HG03139 (cell line): ENCODE measurements around the gene PRSS33.

Experiments
- ATAC-seq: cut with Tn5 transposase; IDR thresholded peaks from one replicate; pipeline ENCODE4 v1.9.1; 2021; ENCODE audit not compliant: unreplicated experiment

PRSS33 gene, protein sequence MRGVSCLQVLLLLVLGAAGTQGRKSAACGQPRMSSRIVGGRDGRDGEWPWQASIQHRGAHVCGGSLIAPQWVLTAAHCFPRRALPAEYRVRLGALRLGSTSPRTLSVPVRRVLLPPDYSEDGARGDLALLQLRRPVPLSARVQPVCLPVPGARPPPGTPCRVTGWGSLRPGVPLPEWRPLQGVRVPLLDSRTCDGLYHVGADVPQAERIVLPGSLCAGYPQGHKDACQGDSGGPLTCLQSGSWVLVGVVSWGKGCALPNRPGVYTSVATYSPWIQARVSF

DNA sequence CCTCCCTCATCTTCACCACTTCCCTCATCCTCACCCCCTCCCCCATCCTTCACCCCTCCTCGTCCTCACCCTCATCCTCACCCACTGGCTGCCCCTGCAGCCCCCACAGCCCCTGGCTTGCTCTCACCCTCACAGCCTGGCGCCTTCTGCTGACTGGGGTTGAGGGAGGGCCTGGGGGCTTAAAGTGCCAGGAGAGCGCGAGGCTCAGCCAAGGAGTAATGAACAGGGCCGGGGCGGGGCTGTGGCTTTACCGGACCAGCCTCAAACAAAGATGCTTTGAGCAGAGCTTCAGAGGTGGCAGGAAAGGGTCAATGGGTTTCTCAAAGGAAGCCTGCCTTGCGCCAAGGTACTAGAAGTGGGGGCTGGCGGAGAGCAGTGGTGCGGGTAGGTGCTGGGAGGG lies at the start of gene PRSS33:
TSS of gene PRSS33 (minus strand) at position 155 of the 400 bp plus-strand sequence. CDS start 1,013 bp downstream, outside the sequence.
- ATAC-seq = no peak

DNA sequence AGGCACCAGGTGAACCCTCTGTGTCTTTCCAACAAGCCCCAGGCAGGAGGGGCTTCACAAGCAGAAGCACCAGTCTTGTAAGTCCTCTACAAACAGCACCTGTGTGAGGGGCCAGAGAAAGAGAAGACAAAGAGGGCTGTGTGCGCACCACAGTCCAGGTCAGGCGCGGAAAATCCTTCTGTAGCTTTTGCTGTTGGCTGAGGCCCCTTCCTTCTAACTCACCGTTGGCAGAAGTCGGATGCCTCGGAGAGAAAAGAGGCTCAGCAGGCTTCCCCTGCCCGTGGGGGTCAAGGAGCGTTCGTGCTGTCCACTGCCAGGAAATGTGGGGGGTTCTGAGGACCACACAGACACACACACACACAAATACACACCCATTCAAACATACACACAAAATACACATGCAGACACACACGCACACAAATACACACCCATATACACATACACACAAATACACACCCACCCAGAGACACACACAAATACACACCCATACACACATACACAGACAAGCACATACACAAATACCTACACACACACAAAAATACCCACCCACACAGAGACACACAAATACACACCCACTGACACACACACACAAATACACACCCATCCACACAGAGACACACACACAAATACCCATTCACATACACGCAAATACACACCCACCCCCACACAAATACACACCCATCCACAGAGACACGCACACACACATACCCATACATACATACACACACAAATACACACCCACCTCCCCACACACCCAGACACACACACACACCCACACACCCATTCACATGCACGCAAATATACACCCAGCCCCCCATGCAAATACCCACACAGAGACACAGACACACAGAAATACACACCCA lies 49.5 kb upstream of the PRSS33 start:
- ATAC-seq = no peak

DNA sequence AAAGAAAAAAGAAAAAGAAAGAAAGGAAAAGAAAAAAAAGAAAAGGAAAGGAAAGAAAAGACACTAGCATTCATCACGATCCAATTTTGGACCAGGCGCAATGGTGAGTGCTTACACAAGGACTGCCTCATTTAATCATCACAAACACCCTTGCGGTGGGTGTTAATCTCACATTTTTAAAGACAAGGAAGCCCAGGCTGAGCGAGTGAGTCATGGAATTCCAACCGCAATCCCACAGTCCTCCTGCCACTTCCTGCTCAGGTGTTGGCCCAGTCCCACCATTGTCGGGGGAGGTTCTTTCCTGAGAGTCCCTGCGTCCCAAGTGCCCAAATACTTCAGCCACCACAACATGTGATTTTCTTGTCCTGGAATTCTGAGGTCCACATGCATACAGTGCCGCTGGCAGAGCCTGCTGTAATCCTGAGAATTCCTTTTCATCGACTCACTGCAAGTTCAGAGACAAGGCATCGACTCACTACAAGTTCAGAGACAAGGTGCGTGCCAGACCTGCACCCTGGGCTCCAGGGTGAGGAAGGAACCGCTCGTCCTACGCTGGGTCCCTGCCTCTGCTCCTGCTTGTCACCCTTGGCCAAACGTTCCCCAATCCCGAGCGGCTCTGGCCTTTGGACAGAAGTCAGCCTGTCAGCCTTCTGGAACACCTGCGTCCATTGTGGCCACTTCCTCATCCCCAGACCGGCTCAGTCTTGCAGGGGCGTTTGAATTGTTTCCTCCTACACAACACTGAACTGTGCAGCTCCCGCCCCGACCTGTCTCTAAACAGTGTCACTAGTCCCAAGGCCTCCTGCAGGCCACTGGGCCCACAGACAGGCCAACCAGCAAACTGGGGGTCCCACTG lies 48.5 kb upstream of the PRSS33 start:
- no peak for ATAC-seq

DNA sequence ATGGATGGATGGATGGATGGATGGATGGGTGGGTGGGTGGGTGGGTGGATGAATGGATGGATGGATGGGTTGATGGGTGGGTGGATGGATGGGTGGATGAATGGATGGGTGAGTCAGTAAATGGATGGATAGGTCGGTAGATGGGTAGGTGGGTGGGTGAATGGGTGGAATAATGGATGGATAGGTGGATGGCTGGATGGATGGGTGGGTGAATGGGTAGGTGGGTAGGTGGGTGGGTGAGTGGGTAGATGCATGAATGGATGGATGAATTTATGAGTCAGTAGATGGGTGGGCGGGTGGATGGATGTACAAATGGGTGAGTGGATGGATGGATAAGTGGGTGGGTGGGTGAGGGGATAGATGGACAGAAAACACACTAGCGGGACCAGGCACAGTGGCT lies 47.6 kb upstream of the PRSS33 start:
- no peak for ATAC-seq

DNA sequence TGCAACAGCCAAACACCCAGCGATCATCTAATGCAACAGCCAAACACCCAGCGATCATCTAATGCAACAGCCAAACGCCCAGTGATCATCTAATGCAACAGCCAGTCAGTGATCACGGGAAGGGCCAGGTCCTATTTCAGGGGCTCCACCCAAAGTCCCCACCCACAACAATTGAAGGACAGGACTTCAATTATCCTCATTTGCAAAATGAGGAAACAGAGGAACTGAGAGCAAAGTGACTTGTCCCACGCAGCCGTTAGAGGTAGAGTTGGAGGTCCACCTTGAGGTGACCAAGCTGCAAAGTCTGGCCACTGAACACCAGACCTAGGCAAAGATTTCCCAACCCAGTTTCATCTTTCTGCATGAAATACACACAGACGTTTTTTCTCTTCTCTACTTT lies 46.4 kb upstream of the PRSS33 start:
- no peak for ATAC-seq

DNA sequence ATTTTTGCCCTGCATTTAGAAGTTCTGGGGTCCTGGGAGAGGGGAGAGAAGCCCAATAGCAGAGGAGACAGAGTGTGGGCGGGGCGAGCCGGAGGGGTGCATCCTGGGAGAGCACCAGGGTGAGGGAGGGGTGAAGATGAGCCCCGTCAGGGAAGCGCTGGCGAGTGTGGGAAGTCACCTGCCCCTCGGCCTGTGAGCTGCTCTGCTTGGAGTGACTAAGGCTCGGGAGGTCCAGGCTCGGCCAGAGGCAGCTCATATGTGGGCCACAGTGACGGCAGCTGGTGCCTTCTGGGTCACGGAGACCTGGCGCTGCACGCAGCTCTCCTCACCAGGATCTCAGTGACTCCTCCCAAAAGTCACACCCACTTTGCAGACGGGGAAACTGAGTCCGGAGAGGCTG lies 43.8 kb upstream of the PRSS33 start:
- no peak for ATAC-seq

DNA sequence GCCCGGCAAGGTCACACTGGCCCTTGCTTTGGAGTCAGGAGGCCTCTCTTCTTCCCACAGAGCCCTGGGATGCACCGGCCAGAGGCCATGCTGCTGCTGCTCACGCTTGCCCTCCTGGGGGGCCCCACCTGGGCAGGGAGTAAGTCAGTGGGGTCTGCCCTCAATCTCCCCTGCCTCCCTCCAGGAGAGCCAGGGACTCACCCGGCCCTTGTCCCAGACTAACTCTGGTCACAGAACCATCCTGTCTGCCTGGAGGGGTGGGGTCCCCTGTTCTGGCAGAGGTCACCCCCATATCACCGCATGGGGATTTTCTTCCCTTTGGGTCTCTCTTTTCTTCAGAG lies 43.0 kb upstream of the PRSS33 start:
- ATAC-seq = no peak

DNA sequence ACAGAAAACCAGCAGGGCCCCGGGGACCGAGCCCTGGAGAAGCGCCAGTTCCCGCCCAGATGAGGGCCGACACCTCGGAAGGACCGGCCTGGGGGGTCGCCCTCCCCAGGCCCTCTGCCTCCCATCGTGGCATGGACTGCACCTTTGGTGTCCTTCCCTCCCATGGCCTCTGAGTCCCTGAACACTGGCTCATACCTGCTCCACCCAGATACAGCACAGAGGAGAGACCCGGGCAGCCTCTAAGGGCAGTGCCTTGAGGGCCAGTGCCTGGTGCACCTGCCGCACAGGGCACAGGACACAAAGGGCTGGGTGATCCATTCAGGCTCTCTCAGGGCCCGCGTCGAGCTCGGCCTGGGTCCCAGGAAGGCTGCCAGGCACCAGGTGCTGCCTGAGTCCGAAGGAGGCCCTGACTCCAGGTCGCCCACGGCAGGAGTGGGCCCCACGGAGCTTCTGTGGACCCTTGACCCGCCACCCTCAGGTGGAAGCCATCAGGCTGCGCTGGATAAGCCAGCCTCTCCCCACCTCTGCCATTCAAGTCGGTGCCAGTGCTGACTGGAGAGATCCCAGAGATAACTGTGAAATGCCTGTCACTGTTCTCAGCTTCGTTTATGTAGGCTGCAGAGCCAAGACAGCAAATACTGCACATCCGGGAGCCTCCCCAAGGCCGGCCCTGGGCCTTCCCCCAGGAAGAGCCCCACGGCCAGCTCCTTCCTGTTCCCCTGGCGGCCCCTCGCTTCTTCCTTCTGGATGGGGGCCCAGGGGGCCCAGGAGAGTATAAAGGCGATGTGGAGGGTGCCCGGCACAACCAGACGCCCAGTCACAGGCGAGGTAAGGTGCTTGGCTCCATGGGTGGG lies 42.4 kb upstream of the PRSS33 start, which contains the start of gene ZG16B:
TSS of gene ZG16B (plus strand) at position 803 of the 854 bp plus-strand sequence. CDS start 139 bp downstream, outside the sequence.
- no peak for ATAC-seq

DNA sequence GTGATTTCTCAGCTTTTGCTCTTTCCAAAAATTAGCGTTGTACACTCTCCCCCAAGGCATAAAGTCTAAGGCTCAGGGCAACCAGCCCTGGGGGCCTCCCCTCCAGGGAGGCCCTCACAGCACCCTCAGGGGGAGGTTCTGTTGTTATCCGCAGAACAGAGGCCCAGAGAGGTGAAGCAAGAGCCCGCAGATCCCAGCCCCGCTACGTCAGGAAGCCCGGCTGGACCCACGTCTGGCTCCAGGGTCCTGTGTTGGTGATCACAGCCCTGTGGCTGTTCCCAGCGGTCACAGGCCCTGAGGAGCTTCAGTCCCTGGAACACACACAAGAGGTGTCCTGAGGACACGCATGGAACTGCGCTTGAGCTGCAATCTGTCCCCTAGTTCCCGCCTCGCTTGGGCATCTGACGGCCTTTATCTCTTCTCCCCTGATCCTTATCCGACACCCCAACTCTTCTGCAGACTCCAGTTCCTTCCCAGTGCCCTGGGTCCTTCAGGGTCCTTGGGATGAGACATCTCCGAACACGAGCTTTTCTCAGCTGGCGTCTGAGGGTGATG lies 41.6 kb upstream of the PRSS33 start:
- no peak for ATAC-seq

DNA sequence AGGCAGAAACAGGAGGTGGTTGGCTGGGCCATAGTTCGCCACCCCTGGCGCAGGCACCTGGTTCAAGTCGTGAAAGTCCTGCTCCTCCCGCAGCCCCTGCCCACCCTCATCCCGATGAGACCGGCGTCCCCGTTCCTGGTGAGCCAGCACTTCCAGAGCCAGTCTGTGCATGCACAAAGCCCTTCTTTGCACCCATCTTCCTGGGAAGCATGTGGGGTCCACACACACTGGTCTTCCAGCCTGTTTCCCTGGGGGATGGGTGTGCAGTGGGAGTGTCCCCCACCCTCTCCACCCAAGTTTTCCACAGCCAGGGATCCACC lies 41.1 kb upstream of the PRSS33 start:
- no peak for ATAC-seq

DNA sequence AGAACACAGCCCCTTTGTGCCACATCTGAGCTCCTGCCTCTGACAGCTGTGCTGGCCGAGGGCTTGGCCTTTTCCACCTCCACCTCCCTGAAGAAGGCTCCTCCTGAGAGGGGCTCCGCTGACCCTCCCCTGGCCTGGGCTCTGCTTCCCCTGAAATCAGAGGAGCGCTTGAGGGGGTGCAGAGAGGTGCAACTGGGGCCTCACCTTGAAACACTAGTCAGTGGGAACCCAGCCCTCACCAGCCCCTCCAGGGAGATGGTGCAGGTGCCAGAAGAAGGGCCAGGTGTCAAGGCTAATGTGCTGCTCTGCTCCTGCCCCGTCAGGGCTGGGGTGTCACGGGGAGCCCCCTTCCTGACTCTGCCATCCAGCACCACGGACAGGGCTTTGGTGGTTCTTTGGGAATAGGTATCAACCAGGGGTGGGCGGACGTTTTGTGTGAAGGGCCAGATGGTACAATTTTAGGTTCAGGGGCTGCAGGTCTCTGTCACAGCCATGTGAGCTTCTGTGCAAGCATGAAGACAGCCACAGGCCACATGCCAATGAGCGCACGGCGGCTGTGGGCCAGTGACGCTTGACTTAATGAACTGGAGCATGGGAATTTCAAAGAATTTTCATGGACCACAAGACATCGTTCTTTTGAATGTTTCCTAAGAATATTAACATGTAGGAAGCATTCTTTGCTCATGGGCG lies 40.6 kb upstream of the PRSS33 start:
- ATAC-seq = no peak

DNA sequence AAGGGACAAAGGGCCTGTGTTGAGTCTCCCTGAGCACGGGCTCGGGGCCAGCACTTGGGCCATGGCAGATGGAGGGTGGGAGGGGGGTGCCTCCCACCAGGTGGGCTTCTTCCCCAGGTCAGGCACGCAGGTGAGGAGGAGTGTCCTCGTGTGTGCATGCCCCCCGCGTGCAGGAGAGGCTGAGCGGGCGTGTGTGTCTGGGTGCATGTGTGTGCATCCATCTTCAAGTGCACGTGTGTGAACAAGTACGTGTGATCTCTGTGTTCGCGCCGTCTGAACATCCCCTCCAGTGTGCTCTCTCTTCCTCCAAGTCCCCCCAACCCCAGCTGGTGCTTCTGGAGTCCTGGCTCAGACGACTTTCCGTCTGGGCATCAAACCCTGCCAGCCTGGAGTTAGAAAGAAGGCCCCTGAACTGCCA lies 40.0 kb upstream of the PRSS33 start:
- no peak for ATAC-seq

DNA sequence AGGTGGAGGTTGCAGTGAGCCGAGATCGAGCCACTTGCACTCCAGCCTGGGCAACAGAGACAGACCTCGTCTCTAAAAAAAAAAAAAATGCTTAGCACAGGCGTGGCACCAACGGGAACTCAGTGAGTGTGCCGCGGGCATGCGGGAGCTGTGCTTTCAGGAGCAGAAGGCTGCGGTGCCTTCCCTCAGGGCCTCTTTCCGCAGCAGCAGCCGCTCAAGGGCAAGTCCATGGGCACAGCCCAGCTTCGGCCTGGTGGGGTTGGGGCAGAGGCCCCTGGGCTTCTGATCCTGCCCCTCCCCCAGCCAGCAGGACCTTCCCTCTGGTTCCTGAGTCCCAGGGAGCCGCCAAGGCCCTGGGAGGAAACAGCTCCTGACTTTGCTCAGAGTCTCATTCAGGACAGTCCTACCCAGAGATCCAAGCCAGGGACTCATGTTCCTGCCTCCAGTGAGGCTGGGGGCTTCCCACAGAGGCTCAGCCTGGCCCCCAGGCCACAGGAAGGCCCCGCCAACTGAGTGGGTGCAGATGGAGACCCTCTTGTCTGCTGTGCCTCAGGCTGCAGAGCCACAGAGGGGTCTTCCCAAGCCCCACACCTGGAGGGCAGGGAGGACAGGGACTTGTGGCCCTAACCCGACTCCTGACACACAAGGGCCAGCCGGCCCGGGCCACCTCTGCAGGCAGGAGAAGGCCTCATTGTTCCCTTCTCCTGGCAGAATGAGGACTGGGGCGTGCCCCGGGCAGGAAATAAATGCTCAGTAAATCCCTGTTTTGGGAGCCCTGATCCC lies 39.4 kb upstream of the PRSS33 start:
- no peak for ATAC-seq

DNA sequence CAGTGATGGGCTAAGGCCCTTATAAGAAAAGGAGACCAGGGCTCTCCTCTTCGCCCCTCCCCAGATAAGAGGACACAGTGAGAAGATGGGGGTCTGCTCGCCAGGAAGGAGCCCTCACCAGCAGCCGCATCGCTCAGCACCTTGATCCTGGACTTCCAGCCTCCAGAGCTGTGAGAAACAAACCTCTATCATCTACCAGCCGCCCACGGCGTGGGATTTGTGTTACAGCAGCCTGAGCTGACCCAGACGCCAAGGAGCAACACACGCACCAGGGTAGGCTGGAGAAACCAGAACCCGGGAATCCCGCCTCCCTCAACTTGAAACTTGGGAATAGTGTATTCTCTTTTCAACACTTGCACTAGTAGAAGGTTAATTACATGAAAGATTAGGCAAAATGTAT lies 38.5 kb upstream of the PRSS33 start:
- no peak for ATAC-seq

DNA sequence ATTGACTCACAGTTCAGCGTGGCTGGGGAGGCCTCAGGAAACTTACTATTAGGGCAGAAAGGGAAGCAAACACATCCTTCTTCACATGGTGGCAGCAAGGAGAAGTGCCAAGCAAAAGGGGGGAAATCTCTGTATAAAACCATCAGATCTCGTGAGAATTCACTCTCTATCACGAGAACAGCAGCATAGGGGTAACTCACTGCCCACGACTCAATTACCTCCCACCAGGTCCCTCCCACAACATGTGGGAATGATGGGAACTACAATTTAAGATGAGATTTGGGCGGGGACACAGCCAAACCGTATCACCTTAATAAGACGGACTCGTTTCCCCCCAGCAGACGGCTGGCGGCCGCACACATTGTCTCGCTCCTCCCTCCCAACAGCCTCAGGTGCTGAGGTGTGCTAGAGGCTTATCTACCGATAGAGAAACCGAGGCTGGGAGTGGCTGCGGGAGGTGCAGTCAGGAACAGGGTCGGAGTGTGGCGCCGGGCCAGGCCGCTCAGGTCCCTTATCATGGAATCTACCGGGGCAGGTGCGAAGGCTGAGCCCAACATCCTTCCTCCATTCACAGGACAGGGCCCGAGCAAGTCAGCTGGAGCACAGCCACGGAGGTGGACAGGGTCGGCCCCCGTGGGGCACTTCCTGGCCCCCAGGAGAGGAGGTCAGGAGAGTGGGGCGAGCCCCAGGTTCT lies 37.8 kb upstream of the PRSS33 start:
- ATAC-seq = no peak

DNA sequence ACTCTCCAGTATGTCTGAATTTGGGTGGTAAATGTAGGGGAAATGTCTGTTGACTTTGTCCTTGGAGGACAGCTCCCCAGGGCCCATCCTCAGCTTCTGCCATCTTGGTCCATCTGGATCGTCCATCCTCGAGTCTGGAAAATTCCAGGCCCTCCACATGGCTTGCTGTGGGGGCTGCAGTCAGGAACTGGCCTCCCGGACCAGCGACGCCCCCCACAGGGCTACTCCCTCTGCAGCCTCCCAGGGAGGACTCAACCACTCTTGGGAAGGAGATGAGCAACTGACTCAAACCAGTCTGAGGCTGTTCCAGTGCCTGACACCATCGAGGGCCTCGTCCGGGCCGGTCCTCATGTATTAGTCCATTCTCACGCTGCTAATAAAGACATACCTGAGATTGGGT lies 37.3 kb upstream of the PRSS33 start:
- no peak for ATAC-seq

DNA sequence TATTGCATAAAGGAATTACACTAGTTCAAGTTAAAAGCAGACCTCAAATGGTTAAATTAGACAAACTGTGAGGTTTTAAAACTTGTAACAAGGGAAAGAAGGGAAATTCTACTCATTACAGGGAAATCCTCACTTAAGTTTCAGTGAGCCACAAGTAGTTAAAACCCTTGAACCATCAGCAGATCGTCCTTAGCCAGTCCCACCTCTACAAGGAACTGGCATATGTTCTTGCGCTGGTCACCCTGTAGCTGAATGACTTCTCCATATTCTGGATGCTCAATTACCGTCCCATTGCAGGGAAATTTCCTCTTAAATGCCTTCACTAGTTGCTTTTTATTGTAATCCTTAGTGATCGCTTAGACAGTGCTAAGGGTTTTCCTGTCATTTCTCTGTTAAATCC lies 35.1 kb upstream of the PRSS33 start:
- no peak for ATAC-seq

DNA sequence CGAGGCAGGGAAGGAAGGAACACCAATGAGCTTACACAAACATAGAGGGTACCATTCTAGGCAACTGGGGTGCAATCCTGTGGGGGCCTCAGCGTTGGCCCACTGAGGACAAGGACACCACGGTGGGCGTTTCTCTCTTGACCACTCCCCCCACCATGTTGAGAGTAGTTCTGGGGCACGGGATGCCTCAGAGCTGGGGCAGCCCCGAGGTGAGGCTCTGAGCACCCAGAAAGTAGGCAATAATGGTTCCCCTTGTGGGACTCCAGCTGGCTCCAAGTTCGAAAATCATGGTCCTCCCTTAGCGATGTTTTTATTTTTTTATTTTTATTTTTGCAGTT lies 34.8 kb upstream of the PRSS33 start:
- ATAC-seq = no peak
